ENCODE measurements around the gene SHB. TPM values are rescaled to one million over a fixed set of nuclear protein-coding genes. Genes with fewer than 3 reads are reported as not detected.

SHB gene
- total and polyA plus RNA-seq, 2 of the 13 experiments (the other 11 are each of a cell fraction or from before 2014, with no cell fraction given) = 19.4 to 20.7 TPM

DNA sequence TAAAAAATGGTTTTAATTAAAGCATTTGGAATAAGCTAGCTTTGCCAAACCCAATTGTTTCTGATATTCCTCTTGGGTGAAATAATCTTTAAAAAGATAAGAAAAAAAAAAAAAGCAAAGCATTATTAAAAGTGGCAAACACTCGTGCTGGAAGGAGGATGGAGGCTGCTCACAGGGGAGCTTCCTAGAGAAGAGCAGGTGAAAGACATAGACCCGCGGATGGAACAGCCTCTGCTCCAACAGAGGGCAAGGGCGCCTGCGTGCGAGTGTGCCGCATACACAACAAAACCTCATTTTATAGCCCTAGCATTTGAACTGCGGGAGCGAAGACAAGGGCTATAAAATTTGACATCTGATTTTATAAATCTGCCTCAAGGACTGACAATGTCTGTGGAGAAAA, 131.7 kb downstream of the SHB start:
- H3K27ac ChIP-seq (ENCODE audit: extremely low read length, insufficient read depth, low read length) = no peak overlapping the region
- H3K4me3 ChIP-seq (replicated peaks in 1 of 3; ENCODE audit: insufficient read depth in 1 of 3, low read depth in 2 of 3, low read length in 3 of 3) = no peak overlapping the region
- FAIRE-seq (no peak), ATAC-seq (no peak), DNase-seq (ENCODE audit: low spot score) (no peak)
- CTCF ChIA-PET (ENCODE audit: low intra/inter-chr PET ratio, low total read pairs) = no interaction called here
- TF ChIP-seq, protein P1, sequence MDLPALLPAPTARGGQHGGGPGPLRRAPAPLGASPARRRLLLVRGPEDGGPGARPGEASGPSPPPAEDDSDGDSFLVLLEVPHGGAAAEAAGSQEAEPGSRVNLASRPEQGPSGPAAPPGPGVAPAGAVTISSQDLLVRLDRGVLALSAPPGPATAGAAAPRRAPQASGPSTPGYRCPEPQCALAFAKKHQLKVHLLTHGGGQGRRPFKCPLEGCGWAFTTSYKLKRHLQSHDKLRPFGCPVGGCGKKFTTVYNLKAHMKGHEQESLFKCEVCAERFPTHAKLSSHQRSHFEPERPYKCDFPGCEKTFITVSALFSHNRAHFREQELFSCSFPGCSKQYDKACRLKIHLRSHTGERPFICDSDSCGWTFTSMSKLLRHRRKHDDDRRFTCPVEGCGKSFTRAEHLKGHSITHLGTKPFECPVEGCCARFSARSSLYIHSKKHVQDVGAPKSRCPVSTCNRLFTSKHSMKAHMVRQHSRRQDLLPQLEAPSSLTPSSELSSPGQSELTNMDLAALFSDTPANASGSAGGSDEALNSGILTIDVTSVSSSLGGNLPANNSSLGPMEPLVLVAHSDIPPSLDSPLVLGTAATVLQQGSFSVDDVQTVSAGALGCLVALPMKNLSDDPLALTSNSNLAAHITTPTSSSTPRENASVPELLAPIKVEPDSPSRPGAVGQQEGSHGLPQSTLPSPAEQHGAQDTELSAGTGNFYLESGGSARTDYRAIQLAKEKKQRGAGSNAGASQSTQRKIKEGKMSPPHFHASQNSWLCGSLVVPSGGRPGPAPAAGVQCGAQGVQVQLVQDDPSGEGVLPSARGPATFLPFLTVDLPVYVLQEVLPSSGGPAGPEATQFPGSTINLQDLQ (CRISPR knock-in tag; IDR thresholded peaks at IDR 0.05) = no peak
- no peak for TF ChIP-seq CENPT (CRISPR knock-in tag; IDR thresholded peaks at IDR 0.05; ENCODE audit: low read depth)
- TF ChIP-seq CEBPG (CRISPR knock-in tag; IDR thresholded peaks at IDR 0.05) = no peak
- no peak for TF ChIP-seq LCORL (IDR thresholded peaks at IDR 0.05)
- TF ChIP-seq LCORL (CRISPR knock-in tag; IDR thresholded peaks at IDR 0.05) = no peak
- TF ChIP-seq SOX13 (IDR thresholded peaks at IDR 0.05) = no peak
- TF ChIP-seq SOX13 (CRISPR knock-in tag; conservative IDR thresholded peaks at IDR 0.05 in 1 of 2, IDR thresholded peaks at IDR 0.05 in 1 of 2) = no peak
- TF ChIP-seq RCOR2 (CRISPR knock-in tag; IDR thresholded peaks at IDR 0.05) = no peak
- TF ChIP-seq ZNF468 (CRISPR knock-in tag; IDR thresholded peaks at IDR 0.05) = no peak
- no peak for TF ChIP-seq YEATS4 (CRISPR knock-in tag; IDR thresholded peaks at IDR 0.05; ENCODE audit: borderline replicate concordance)
- H4K20me1 ChIP-seq (ENCODE audit: insufficient read depth, low read length) = peaks cover 5% of the 10 kb centered on the region; the same call in 1 of the 2 replicates
- peaks cover 34 to 84% of the 10 kb centered on the region in 2 experiments for H3K36me3 ChIP-seq (replicated peaks in 1 of 2; ENCODE audit: control insufficient read depth in 1 of 2, insufficient read depth in 2 of 2, low read length in 2 of 2)
- BruUV-seq (replicated peaks) = no TSS peak
- H3K4me2 ChIP-seq (ENCODE audit: low read depth, low read length) = no peak overlapping the region
- no peak overlapping the region for H2AFZ ChIP-seq (ENCODE audit: low read length)
- no peaks in the 10 kb centered on the region for H3K79me2 ChIP-seq (ENCODE audit: insufficient read depth, low read length)
- peaks cover 30% of the 10 kb centered on the region for H3K4me1 ChIP-seq (ENCODE audit: insufficient read depth, low read length)
- POLR2A ChIA-PET = no interaction called here
- no peak overlapping the region for H3K9ac ChIP-seq (ENCODE audit: insufficient read depth, low read depth, low read length)
- H3K27me3 ChIP-seq (ENCODE audit: control insufficient read depth in 1 of 2, insufficient read depth in 2 of 2, low read length in 2 of 2) = no peaks in the 10 kb centered on the region
- WGBS (ENCODE audit: low lambda C conversion rate) = 92% methylated on average over 9 of the region's 9 CpGs
- intact Hi-C loops (cut with micrococcal nuclease; ENCODE audit: unreplicated experiment) (no loop called here), in situ Hi-C loops (cut with HindIII; ENCODE audit: extremely low pct_ligation_motif_present, low pct_unique_long_range_greater_than_20kb) (no loop called here)
- no peaks in the 10 kb centered on the region for H3K9me3 ChIP-seq (ENCODE audit: low read length)

All from HepG2 (cell line).